ENCODE data around the gene KRCC1. TPM values are rescaled to one million over a fixed set of nuclear protein-coding genes. Genes with fewer than 3 reads are reported as not detected.

Gene KRCC1
- polyA plus RNA-seq, 6 donors from 2014 or later, result 35.8 to 75.8 (median 60.9) TPM

DNA sequence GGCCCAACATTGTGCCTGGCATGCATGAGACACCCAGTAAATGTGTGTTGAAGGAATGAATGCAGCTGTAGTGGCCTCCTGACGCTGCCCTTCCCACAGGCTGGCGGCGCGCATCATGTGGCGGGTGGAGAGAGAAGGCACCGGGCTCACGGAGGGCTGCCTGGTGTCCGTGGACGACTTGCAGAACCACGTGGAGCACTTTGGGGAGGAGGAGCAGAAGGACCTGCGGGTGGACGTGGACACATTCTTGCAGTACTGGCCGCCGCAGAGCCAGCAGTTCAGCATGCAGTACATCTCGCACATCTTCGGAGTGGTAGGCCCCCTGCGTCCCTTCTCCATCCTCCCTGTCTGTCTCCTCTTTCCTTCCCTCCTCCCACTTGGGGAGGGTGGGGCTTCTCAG lies 32.2 kb upstream of the KRCC1 start:
- no peak for ATAC-seq (ENCODE audit: low read depth in 2 of 2)
- no peaks in the 10 kb centered on the region for H3K36me3 Mint-ChIP-seq
- H3K27me3 Mint-ChIP-seq, result peaks cover 0 to 7% (median 7%) of the 10 kb centered on the region in 3 donors
- no peaks in the 10 kb centered on the region for H3K9me3 Mint-ChIP-seq
- H3K4me1 Mint-ChIP-seq, result peaks cover 13 to 28% (median 23%) of the 10 kb centered on the region in 3 donors
- H3K27ac Mint-ChIP-seq, result peak overlapping the region in 1 of 6 donors; percentile 73
- DNase-seq, result no peak
- no peak overlapping the region for H3K4me3 Mint-ChIP-seq

DNA sequence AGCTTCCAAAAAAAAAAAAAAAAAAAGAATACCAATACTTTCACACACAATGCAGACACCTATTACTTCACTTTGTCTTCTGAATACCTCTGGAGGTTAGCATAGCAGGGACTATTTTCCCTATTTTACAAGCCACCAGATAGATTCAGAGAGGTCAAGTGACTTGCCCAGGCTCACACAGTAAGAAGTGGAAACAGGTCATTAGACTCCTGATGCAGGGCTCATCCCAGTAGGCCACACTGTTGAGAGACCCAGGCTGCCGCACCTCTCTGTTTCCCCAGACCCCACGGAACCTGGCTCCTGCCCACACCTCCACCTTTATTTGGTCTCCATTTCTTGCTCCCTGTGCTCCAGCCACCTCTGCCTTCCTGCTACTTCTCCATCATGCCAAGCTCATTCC lies 31.5 kb upstream of the KRCC1 start:
- Mint-ChIP-seq H3K27ac (no peak overlapping the region), H3K4me3 (peak overlapping the region in 1 of 8 donors; percentile 23), H3K36me3 (no peaks in the 10 kb centered on the region), H3K9me3 (no peaks in the 10 kb centered on the region), H3K4me1 (peaks cover 13 to 25% (median 23%) of the 10 kb centered on the region in 3 donors), H3K27me3 (peaks cover 0 to 7% (median 7%) of the 10 kb centered on the region in 3 donors)
- ATAC-seq (ENCODE audit: low read depth in 2 of 2) (no peak), DNase-seq (no peak)

- H3K27me3 Mint-ChIP-seq, result peaks cover 0 to 7% (median 7%) of the 10 kb centered on the region in 3 donors
- no peaks in the 10 kb centered on the region for H3K9me3 Mint-ChIP-seq
- DNase-seq, result no peak
- no peak overlapping the region for H3K4me3 Mint-ChIP-seq
- no peaks in the 10 kb centered on the region for H3K36me3 Mint-ChIP-seq
- peak overlapping the region in 1 of 6 donors; percentile 82 for H3K27ac Mint-ChIP-seq
- H3K4me1 Mint-ChIP-seq, result peaks cover 12 to 19% (median 17%) of the 10 kb centered on the region in 3 donors
- ATAC-seq (ENCODE audit: low read depth in 2 of 2), result no peak
Measured at GRCh38 chr2:88086401-88086800, 30.8 kb upstream of the KRCC1 start.

DNA sequence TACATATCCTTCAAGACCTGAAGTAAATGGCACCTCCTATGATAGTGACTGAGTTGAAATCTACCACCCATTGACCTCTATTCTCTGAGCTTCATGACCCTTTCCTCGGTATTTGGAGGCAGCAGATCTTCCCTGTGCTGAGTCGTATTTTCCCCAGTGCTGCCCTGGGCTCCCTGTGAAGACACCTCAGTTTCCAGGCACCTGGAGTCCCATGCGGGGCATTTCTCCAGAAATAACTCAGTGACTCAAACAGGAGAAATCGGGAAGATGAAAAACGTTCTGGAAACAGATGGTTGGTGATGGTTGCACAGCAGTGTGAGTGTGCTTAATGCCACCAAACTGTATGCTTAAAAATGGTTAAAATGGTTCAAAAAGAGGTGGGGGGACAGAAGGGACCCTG lies 30.0 kb upstream of the KRCC1 start:
- H3K4me3 Mint-ChIP-seq, result no peak overlapping the region
- H3K27me3 Mint-ChIP-seq, result peaks cover 0 to 7% (median 7%) of the 10 kb centered on the region in 3 donors
- H3K36me3 Mint-ChIP-seq, result no peaks in the 10 kb centered on the region
- H3K27ac Mint-ChIP-seq, result no peak overlapping the region
- ATAC-seq (ENCODE audit: low read depth in 2 of 2) (no peak), DNase-seq (no peak)
- H3K9me3 Mint-ChIP-seq, result no peaks in the 10 kb centered on the region
- H3K4me1 Mint-ChIP-seq, result peaks cover 4 to 11% (median 9%) of the 10 kb centered on the region in 3 donors

- Mint-ChIP-seq H3K4me3 (no peak overlapping the region), H3K36me3 (no peaks in the 10 kb centered on the region), H3K27ac (no peak overlapping the region), H3K27me3 (peaks cover 0 to 7% (median 7%) of the 10 kb centered on the region in 3 donors), H3K4me1 (peaks cover 0 to 6% (median 4%) of the 10 kb centered on the region in 3 donors), H3K9me3 (no peaks in the 10 kb centered on the region)
- DNase-seq (no peak), ATAC-seq (ENCODE audit: low read depth in 2 of 2) (no peak)
Measured at GRCh38 chr2:88085099-88085498, 29.5 kb upstream of the KRCC1 start.

- H3K9me3 Mint-ChIP-seq, result no peaks in the 10 kb centered on the region
- H3K36me3 Mint-ChIP-seq, result no peaks in the 10 kb centered on the region
- H3K27me3 Mint-ChIP-seq, result peaks cover 0 to 7% (median 7%) of the 10 kb centered on the region in 3 donors
- DNase-seq (no peak), ATAC-seq (ENCODE audit: low read depth in 2 of 2) (no peak)
- no peaks in the 10 kb centered on the region for H3K4me1 Mint-ChIP-seq
- peak overlapping the region in 1 of 6 donors; percentile 64 for H3K27ac Mint-ChIP-seq
- no peak overlapping the region for H3K4me3 Mint-ChIP-seq
Measured at GRCh38 chr2:88082781-88083180, 27.2 kb upstream of the KRCC1 start.

- no peak overlapping the region for H3K4me3 Mint-ChIP-seq
- ATAC-seq (ENCODE audit: low read depth in 2 of 2) (no peak), DNase-seq (no peak)
- no peaks in the 10 kb centered on the region for H3K4me1 Mint-ChIP-seq
- no peak overlapping the region for H3K27ac Mint-ChIP-seq
- H3K9me3 Mint-ChIP-seq, result no peaks in the 10 kb centered on the region
- H3K27me3 Mint-ChIP-seq, result peaks cover 0 to 7% (median 7%) of the 10 kb centered on the region in 3 donors
- H3K36me3 Mint-ChIP-seq, result no peaks in the 10 kb centered on the region
Measured at GRCh38 chr2:88081924-88082608, 26.5 kb upstream of the KRCC1 start.

DNA sequence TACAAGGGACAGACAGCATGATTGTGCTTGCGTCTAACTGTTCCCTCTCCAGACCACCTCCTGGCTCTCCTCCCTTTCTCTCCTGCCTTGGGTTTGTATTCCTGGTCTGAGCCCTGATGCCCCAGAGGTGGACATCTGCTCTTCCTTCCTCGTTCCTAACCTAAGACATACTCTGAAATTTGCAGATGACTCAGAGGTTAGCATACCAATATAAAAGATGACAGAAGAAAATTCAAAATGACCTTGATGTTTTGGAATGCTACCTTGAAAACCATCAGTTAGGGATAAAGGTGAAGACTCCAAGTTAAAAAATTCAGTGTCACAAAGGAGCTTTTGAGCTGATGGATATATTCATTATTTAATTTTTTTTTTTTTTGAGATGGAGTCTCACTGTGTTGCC lies 25.0 kb upstream of the KRCC1 start:
- H3K27ac Mint-ChIP-seq, result no peak overlapping the region
- no peak for DNase-seq
- no peak overlapping the region for H3K4me3 Mint-ChIP-seq
- no peak for ATAC-seq (ENCODE audit: low read depth in 2 of 2)
- no peaks in the 10 kb centered on the region for H3K4me1 Mint-ChIP-seq
- H3K9me3 Mint-ChIP-seq, result no peaks in the 10 kb centered on the region
- no peaks in the 10 kb centered on the region for H3K36me3 Mint-ChIP-seq
- peaks cover 0 to 7% (median 7%) of the 10 kb centered on the region in 3 donors for H3K27me3 Mint-ChIP-seq

DNA sequence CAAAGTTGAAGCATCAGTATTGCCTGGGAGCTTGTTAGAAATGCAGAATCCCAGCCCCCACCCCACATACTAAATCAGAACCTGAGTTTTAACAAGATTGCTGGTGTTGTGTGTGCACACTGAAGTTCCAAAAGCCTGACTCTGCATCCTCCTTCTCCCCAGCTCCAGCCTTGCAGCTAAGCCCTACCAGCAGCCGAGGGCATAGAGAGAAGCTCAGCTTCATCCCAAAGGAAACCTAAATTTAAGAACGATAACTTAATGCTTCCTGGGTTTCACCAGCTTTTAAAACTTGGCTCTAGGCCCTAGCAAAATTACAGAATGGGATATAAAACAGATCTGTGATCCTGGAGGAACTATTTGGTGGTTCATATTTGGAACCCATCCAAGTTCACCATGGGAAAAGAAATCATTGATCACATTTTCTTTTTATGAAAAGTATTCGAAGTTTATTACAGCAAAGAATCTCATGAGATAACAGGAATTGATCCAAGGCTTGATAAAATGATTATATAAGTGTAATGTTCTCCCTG lies 23.1 kb upstream of the KRCC1 start:
- no peak overlapping the region for H3K4me3 Mint-ChIP-seq
- no peak overlapping the region for H3K27ac Mint-ChIP-seq
- H3K9me3 Mint-ChIP-seq, result peaks cover 0 to 9% (median 0%) of the 10 kb centered on the region in 7 donors
- DNase-seq (no peak), ATAC-seq (ENCODE audit: low read depth in 2 of 2) (no peak)
- no peaks in the 10 kb centered on the region for H3K4me1 Mint-ChIP-seq
- no peaks in the 10 kb centered on the region for H3K36me3 Mint-ChIP-seq
- H3K27me3 Mint-ChIP-seq, result peaks cover 0 to 7% (median 7%) of the 10 kb centered on the region in 3 donors

GRCh38 chr2:88077080-88077479 lies 21.5 kb upstream of the KRCC1 start:
- Mint-ChIP-seq H3K4me3 (no peak overlapping the region), H3K4me1 (no peaks in the 10 kb centered on the region), H3K36me3 (no peaks in the 10 kb centered on the region), H3K9me3 (peaks cover 0 to 11% (median 3%) of the 10 kb centered on the region in 7 donors), H3K27me3 (no peaks in the 10 kb centered on the region), H3K27ac (no peak overlapping the region)
- ATAC-seq (ENCODE audit: low read depth in 2 of 2) (no peak), DNase-seq (no peak)

- H3K36me3 Mint-ChIP-seq, result no peaks in the 10 kb centered on the region
- H3K9me3 Mint-ChIP-seq, result peaks cover 0 to 11% (median 3%) of the 10 kb centered on the region in 7 donors
- no peaks in the 10 kb centered on the region for H3K4me1 Mint-ChIP-seq
- ATAC-seq (ENCODE audit: low read depth in 2 of 2) (no peak), DNase-seq (no peak)
- no peaks in the 10 kb centered on the region for H3K27me3 Mint-ChIP-seq
- no peak overlapping the region for H3K4me3 Mint-ChIP-seq
- H3K27ac Mint-ChIP-seq, result no peak overlapping the region
Measured at GRCh38 chr2:88074854-88075292, 19.3 kb upstream of the KRCC1 start.

DNA sequence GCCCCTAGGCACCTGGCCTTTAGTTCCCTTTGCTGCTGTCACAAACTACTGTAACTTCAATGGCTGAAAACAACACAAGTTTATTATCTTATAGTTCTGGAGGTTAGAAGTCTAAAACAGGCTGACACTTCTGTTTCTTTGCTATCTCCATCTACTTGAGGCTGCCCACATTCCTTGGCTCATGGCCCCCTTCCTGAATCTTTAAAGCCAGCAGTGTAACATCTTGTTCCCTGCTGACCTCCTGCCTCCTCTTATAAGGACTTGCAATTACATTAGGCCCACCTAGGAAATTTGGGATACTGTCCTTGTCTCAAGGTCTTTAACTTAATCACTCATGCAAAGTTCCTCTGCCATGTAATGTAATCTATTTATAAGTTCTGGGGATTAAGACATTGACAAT lies 18.6 kb upstream of the KRCC1 start:
- no peaks in the 10 kb centered on the region for H3K4me1 Mint-ChIP-seq

DNA sequence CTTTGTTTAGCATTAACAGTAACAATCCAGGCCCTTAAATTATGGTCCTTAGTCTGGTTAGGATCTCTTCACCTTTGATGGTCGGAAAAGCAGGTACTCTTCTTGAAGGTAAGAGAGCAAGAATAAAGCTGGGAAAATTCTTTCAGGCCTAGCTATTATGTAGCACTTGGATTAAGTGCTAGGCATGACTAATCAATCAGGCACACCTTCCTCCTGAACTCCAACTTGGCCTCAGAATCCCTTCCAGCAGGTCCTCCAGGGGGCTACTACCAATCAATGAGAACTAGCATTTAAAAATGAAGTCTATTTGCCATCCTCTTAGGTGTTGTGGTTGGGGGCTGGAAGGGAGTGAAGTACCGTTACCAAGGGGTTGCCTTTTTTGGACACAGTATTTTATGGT lies 15.8 kb upstream of the KRCC1 start:
- Mint-ChIP-seq H3K27me3 (no peaks in the 10 kb centered on the region), H3K4me1 (no peaks in the 10 kb centered on the region), H3K9me3 (peaks cover 0 to 11% (median 3%) of the 10 kb centered on the region in 7 donors), H3K36me3 (no peaks in the 10 kb centered on the region), H3K4me3 (no peak overlapping the region), H3K27ac (no peak overlapping the region)
- no peak for ATAC-seq (ENCODE audit: low read depth in 2 of 2)
- DNase-seq, result no peak

More for the DNA sequence above, 18.6 kb upstream of the KRCC1 start:
- no peaks in the 10 kb centered on the region for H3K36me3 Mint-ChIP-seq
- DNase-seq (no peak), ATAC-seq (ENCODE audit: low read depth in 2 of 2) (no peak)
- no peak overlapping the region for H3K4me3 Mint-ChIP-seq
- peaks cover 0 to 11% (median 3%) of the 10 kb centered on the region in 7 donors for H3K9me3 Mint-ChIP-seq
- no peaks in the 10 kb centered on the region for H3K27me3 Mint-ChIP-seq
- no peak overlapping the region for H3K27ac Mint-ChIP-seq

DNA sequence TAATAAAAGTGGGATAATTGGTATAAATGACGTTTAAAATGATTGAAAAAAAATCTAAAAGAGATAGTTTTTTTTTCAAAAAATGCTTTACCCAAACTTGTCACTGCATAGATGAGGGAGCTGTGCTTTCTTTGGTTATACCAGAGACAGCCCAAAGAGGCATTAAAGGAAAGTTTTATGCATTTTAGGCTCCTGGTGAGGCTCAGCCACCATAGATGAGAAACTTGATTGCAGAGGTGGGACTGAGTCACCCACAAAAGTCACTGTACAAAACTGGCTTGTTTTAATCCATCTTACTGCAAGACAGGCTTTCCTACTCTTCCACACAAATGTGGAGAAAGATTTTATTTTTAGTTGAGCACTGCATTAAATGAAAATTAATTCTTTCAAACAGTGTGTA lies 14.5 kb upstream of the KRCC1 start:
- H3K36me3 Mint-ChIP-seq, result no peaks in the 10 kb centered on the region
- peaks cover 0 to 11% (median 3%) of the 10 kb centered on the region in 7 donors for H3K9me3 Mint-ChIP-seq
- DNase-seq (no peak), ATAC-seq (ENCODE audit: low read depth in 2 of 2) (no peak)
- H3K4me3 Mint-ChIP-seq, result no peak overlapping the region
- no peak overlapping the region for H3K27ac Mint-ChIP-seq
- no peaks in the 10 kb centered on the region for H3K4me1 Mint-ChIP-seq
- H3K27me3 Mint-ChIP-seq, result no peaks in the 10 kb centered on the region
